Brain microvascular endothelial cell (primary cell): ENCODE data around the gene CA10.

Experiments used
- DNase-seq: peaks from one replicate; pipeline ENCODE4 v3.0.0-alpha.2; 2020
- H3K27ac ChIP-seq: fragments of 250-450 bp; sonication (Bioruptor Pico); 2 replicates; pipeline ENCODE4 v1.5.1; 2020; ENCODE audit warnings: mild to moderate bottlenecking, moderate library complexity
- H3K27me3 ChIP-seq: fragments of 250-450 bp; sonication (Bioruptor Pico); replicated peaks from 2 replicates; pipeline ENCODE4 v1.5.1; 2020; ENCODE audit warnings: mild to moderate bottlenecking
- H3K36me3 ChIP-seq: fragments of 250-450 bp; sonication (Bioruptor Pico); replicated peaks from 2 replicates; pipeline ENCODE4 v1.5.1; 2020; ENCODE audit warnings: mild to moderate bottlenecking
- H3K4me3 ChIP-seq: 2 replicates; pipeline ENCODE4 v1.5.1; 2011; ENCODE audit warnings: low read depth, mild to moderate bottlenecking, control low read depth, low read length, moderate library complexity
- CTCF ChIP-seq: IDR thresholded peaks from 2 replicates; pipeline ENCODE4 v1.5.1; 2011; ENCODE audit warnings: low read depth, mild to moderate bottlenecking, moderate library complexity, low read length, control low read depth, inconsistent platforms; ENCODE audit errors: missing control alignments
- in situ Hi-C: cut with HindIII; loops from 2 replicates; pipeline ENCODE4 v1.10.0; 2017; ENCODE audit warnings: low sequenced_read_pairs, low pct_ligation_motif_present

CA10 gene

DNA sequence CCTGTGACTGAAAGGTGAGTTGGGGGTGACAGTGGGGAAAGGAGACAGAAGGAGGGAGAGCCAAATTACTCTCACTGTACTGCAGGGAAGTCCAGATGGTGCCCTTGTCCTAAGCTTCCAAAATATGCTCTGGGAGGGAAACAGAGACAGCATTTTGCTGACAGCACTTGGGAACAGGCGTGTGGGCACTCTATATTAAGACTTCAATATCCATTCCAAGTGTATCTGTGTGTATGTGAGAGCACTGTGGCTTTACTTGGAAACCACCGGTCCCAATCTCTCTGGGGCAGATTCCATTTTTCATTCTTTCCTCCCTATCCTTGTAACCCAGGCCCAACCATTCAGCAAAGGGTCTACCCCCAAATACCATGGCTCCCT, 490.8 kb downstream of the CA10 start:
- no peaks in the 10 kb centered on the region for H3K36me3 ChIP-seq
- DNase-seq: no peak
- no peak overlapping the region for H3K4me3 ChIP-seq
- no peak for TF ChIP-seq CTCF
- H3K27me3 ChIP-seq: no peaks in the 10 kb centered on the region
- in situ Hi-C loops: no loop called here
- no peak overlapping the region for H3K27ac ChIP-seq

DNA sequence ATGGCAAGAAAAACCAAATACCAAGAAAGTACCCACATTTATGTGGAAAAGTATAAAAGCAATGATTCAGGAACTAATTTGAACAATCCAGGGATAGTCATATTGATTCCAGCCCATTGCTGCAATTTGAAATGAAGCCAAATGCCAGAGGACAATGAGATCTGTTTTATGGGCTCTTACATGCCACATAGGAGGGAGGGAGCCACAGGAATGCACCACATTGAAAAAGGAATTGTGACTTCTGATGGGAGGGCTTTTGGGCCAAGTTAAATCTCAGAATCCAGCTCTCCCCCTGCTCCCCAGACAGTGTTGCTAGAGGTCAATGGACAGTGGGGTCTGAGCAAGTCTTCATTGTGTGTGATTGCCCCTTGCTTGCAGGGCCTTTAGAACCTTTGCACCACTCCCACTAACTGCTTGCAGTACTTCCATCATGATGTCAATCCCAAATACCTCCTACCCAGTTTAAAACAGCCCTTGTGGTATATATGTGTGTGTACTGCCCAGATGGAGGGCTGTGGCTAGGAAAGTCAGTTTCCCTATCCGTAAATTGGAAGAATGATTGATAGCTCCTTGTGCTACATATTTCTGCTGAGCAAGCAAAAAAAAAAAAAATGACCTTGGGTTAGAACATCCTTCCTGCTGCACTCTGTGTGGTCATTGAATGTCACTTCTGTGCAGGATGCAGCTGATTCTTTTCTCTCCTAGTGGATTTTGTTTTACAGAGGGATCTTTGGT, 491.4 kb downstream of the CA10 start:
- H3K27ac ChIP-seq: no peak overlapping the region
- H3K4me3 ChIP-seq: no peak overlapping the region
- no peak for TF ChIP-seq CTCF
- in situ Hi-C loops: no loop called here
- DNase-seq: no peak
- no peaks in the 10 kb centered on the region for H3K27me3 ChIP-seq
- no peaks in the 10 kb centered on the region for H3K36me3 ChIP-seq

GRCh38 chr17:51662204-51663056, 496.1 kb downstream of the CA10 start:
- no peak for TF ChIP-seq CTCF
- H3K36me3 ChIP-seq: no peaks in the 10 kb centered on the region
- in situ Hi-C loops: no loop called here
- DNase-seq: no peak
- H3K27ac ChIP-seq: no peak overlapping the region
- no peak overlapping the region for H3K4me3 ChIP-seq
- H3K27me3 ChIP-seq: no peaks in the 10 kb centered on the region

- TF ChIP-seq CTCF: no peak
- Histone ChIP-seq H3K27me3 (no peaks in the 10 kb centered on the region), H3K4me3 (no peak overlapping the region), H3K27ac (no peak overlapping the region), H3K36me3 (no peaks in the 10 kb centered on the region)
- DNase-seq: no peak
- in situ Hi-C loops: no loop called here
Measured at GRCh38 chr17:51661403-51661802, 497.1 kb downstream of the CA10 start.

DNA sequence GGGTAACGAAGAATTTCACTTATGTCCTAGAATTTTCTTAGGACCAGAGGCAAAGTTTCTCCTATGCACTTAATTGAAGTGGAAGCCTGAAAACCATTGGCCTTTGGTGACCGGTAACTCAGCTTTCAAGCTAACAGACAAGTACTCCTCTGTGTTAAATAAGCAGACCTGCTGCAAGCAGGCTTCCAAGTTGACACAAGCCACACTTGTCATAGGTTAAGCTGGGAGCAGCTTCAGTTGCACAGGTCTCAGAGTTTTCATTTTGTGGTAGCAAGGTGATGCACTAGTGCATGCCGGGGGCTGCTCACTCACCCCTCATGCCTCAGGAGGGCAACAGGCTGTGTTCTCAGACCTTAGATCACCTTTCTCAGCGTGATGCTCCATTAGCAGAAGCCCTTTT, 498.2 kb downstream of the CA10 start:
- no peak for TF ChIP-seq CTCF
- in situ Hi-C loops: no loop called here

More for the DNA sequence above, 498.2 kb downstream of the CA10 start:
- DNase-seq: no peak
- no peak overlapping the region for H3K27ac ChIP-seq
- H3K4me3 ChIP-seq: no peak overlapping the region
- H3K36me3 ChIP-seq: no peaks in the 10 kb centered on the region
- no peaks in the 10 kb centered on the region for H3K27me3 ChIP-seq
